Measurements from ENCODE around the gene DNAI4.

Gene DNAI4

DNA sequence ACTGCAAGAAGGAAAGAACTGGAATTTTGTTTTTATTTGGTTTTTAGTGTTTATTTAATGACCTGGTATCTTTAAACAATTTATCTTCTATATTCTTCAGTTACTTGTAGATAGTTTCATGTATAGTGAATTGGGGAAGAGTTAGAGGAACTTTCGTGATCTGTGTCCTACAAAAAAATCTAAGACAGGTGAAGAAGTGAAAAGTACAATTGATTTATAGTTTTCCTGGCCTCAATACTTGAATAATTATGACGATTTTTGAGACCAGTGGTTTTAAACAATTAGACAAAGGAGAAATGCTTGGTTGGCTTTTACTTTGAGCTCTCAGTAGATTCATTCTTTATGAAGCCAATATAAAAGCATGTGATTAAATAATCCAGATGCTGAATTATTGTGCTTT, 7.6 kb upstream of the DNAI4 start:
- TF ChIP-seq, protein P1, sequence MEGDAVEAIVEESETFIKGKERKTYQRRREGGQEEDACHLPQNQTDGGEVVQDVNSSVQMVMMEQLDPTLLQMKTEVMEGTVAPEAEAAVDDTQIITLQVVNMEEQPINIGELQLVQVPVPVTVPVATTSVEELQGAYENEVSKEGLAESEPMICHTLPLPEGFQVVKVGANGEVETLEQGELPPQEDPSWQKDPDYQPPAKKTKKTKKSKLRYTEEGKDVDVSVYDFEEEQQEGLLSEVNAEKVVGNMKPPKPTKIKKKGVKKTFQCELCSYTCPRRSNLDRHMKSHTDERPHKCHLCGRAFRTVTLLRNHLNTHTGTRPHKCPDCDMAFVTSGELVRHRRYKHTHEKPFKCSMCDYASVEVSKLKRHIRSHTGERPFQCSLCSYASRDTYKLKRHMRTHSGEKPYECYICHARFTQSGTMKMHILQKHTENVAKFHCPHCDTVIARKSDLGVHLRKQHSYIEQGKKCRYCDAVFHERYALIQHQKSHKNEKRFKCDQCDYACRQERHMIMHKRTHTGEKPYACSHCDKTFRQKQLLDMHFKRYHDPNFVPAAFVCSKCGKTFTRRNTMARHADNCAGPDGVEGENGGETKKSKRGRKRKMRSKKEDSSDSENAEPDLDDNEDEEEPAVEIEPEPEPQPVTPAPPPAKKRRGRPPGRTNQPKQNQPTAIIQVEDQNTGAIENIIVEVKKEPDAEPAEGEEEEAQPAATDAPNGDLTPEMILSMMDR (conservative IDR thresholded peaks at IDR 0.05): no peak

GRCh38 chr1:66931590-66931989, 6.9 kb upstream of the DNAI4 start:
- TF ChIP-seq, protein P1 (conservative IDR thresholded peaks at IDR 0.05): no peak
- peak overlapping the region; percentile 93 for H3K27ac ChIP-seq

More for the DNA sequence above, 7.6 kb upstream of the DNAI4 start:
- peak overlapping the region; percentile 93 for H3K27ac ChIP-seq

GRCh38 chr1:66930823-66931174, 6.1 kb upstream of the DNAI4 start:
- peak overlapping the region; percentile 93 for H3K27ac ChIP-seq
- TF ChIP-seq, protein P1 (conservative IDR thresholded peaks at IDR 0.05): no peak

DNA sequence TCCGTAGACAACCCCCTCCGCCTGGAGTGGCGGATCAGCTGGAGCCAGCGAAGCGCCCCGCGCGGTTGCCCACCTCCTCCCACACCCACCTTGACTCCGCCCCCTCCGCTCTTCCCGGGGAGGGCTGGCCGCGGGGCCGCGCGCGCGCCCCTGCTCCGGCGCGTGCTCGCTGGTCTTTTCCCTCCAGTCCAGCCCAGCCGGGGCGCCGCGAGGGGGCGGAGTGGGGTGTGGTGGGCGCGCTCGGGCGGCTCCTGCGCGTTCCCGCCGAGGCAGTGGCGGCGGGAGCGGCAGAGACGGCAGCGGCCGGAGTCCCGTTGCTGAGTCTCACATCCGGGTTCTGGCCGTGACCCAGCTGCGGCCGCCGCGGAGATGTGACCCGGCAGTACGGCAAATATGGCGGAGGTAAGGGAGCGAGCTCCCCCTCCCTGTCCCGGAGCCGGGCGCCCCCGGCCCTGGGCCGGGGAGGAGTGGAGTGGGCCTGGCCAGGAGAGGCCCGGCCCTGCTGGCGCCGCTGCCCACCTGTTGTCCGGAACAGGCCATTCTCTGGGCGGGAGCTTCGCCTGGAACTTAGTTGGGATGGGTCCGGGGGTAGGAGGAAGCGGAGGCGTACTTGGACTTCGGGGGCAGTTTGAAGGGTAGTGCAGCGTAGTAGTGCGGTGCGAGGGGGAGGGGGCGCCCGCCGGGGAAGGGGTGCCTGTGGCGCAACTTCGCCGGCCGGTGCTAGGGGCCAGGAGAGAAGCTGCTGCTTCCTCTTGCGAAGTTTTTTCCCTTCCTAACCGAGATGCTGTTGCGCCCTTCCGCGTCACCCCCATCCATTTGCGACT, 5.6 kb upstream of the DNAI4 start:
- peak overlapping the region; percentile 93 for H3K27ac ChIP-seq
- TF ChIP-seq, protein P1 (conservative IDR thresholded peaks at IDR 0.05): peak; percentile 43

GRCh38 chr1:66929691-66929998, 5.0 kb upstream of the DNAI4 start:
- TF ChIP-seq, protein P1 (conservative IDR thresholded peaks at IDR 0.05): no peak
- peak overlapping the region; percentile 93 for H3K27ac ChIP-seq

- H3K27ac ChIP-seq: peak overlapping the region; percentile 93
- TF ChIP-seq, protein P1 (conservative IDR thresholded peaks at IDR 0.05): no peak
Observed at GRCh38 chr1:66929146-66929688, 4.6 kb upstream of the DNAI4 start.

DNA sequence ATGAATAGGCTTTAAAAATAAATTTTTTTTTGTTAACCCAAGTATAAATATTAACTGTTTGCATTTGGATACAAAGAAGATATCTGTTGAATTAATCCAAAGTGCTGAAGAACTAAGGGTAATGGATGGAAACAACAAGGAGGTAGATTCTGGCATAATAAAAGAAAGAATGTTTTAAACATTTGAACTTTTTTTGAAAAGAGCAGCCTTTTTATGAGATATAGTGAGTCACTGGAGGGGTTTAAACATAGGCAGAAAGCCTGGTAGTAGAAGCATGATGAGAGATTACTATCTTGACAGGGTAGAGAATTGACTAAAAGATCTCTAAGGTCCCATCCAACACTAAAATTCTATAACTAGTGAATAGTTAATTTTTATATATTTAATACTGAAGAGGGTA, 2.9 kb upstream of the DNAI4 start:
- TF ChIP-seq, protein P1 (conservative IDR thresholded peaks at IDR 0.05): no peak
- H3K27ac ChIP-seq: peak overlapping the region; percentile 87
